HepG2 (cell line): ENCODE measurements around the gene CAPZB. TPM values are rescaled to one million over a fixed set of nuclear protein-coding genes. Genes with fewer than 3 reads are reported as not detected.
A peak's percentile ranks its signal among the peaks of the same experiment; 100 is the strongest.

ENCODE experiments used
- ATAC-seq: fragments of 200-7000 bp; cut with Tn5 transposase; 3 replicates; pipeline ENCODE4 v1.9.1; 2020; ENCODE audit warnings: mild to moderate bottlenecking, moderate library complexity
- BruUV-seq: library from RNA; stranded (reverse); fragments of 400-500 nt; replicated peaks from 2 replicates; lab custom pipeline; 2021; lab: Mats Ljungman, UMichigan
- CTCF ChIA-PET: fragments of 300-600 bp; formaldehyde crosslinking; extraction: SDS; loops from one replicate; lab custom pipeline; 2021; ENCODE audit warnings: low total read pairs, inconsistent platforms, low intra/inter-chr PET ratio; lab: Yijun Ruan, JAX
- POLR2A ChIA-PET: fragments of 350-600 bp; sonication (Branson Sonifier 250); formaldehyde crosslinking; loops from one replicate; lab custom pipeline; 2020; ENCODE audit warnings: antibody characterized with exemption, inconsistent platforms; lab: Yijun Ruan, JAX
- DNase-seq: peaks from one replicate; pipeline ENCODE4 v3.0.0-alpha.2; 2015; ENCODE audit warnings: low spot score
- FAIRE-seq: peaks from 3 replicates; lab custom pipeline; 2011; peaks lifted over from hg19 to GRCh38; lab: Jason Lieb, UNC
- H2AFZ ChIP-seq: one replicate; pipeline ENCODE4 v1.6.1; 2011; ENCODE audit warnings: low read length, inconsistent platforms
- H3K27ac ChIP-seq: fragments of 300-600 bp; 3 replicates; pipeline ENCODE4 v1.8.0; 2011; ENCODE audit warnings: mixed run types, mild to moderate bottlenecking, mixed read lengths, low read length, inconsistent platforms; ENCODE audit not compliant: insufficient read depth; ENCODE audit errors: extremely low read length
- H3K27me3 ChIP-seq, 2 experiments: fragments of 200-600 bp in 1 of 2; 2 replicates in 1 of 2; 3 replicates in 1 of 2; pipeline versions ENCODE4 v1.6.0 to v1.8.0; 2011; ENCODE audit warnings: low read length in 2 of 2, mild to moderate bottlenecking in 2 of 2, moderate library complexity in 2 of 2, inconsistent platforms in 1 of 2; ENCODE audit not compliant: insufficient read depth in 2 of 2, control insufficient read depth in 1 of 2
- H3K36me3 ChIP-seq, 2 experiments: fragments of 200-600 bp in 1 of 2; replicated peaks in 1 of 2; 2 replicates in 1 of 2; 3 replicates in 1 of 2; pipeline versions ENCODE4 v1.5.1 to v1.8.0; 2011; ENCODE audit warnings: low read length in 2 of 2, inconsistent platforms in 1 of 2; ENCODE audit not compliant: insufficient read depth in 2 of 2, control insufficient read depth in 1 of 2
- H3K4me1 ChIP-seq: 2 replicates; pipeline ENCODE4 v1.5.1; 2012; ENCODE audit warnings: low read length, inconsistent platforms; ENCODE audit not compliant: insufficient read depth
- H3K4me2 ChIP-seq: 2 replicates; pipeline ENCODE4 v1.6.0; 2011; ENCODE audit warnings: low read depth, low read length, inconsistent platforms
- H3K4me3 ChIP-seq, 3 experiments: fragments of 200-600 bp in 1 of 3; sonication (generic), shearing (Covaris generic) in 1 of 3; replicated peaks in 1 of 3; 2 replicates each; pipeline ENCODE4 v1.5.1; 2011 to 2016; ENCODE audit warnings: low read length in 3 of 3, inconsistent platforms in 2 of 3, low read depth in 2 of 3, mild to moderate bottlenecking in 2 of 3, control low read depth in 1 of 3, mixed read lengths in 1 of 3; ENCODE audit not compliant: insufficient read depth in 1 of 3
- H3K79me2 ChIP-seq: one replicate; pipeline ENCODE4 v1.6.1; 2011; ENCODE audit warnings: low read length, inconsistent platforms; ENCODE audit not compliant: insufficient read depth
- H3K9ac ChIP-seq: 2 replicates; pipeline ENCODE4 v1.6.0; 2011; ENCODE audit warnings: mild to moderate bottlenecking, low read depth, low read length, inconsistent platforms; ENCODE audit not compliant: insufficient read depth
- H3K9me3 ChIP-seq: 2 replicates; pipeline ENCODE4 v1.5.1; 2012; ENCODE audit warnings: mild to moderate bottlenecking, low read length
- H4K20me1 ChIP-seq: 2 replicates; pipeline ENCODE4 v1.6.0; 2011; ENCODE audit warnings: inconsistent platforms, mild to moderate bottlenecking, low read length, moderate library complexity; ENCODE audit not compliant: insufficient read depth
- DMAP1 ChIP-seq: IDR thresholded peaks from 2 replicates; pipeline ENCODE4 v1.6.1; 2016
- FOXJ3 ChIP-seq: sonication (generic); formaldehyde crosslinking; IDR thresholded peaks from 2 replicates; pipeline ENCODE4 v1.4.0; 2020; ENCODE audit warnings: missing genetic modification reagents, mild to moderate bottlenecking, borderline replicate concordance
- KLF11 ChIP-seq: IDR thresholded peaks from 2 replicates; pipeline ENCODE4 v1.6.1; 2016; ENCODE audit warnings: missing compliant biosample characterization
- NCOA5 ChIP-seq: sonication (generic); formaldehyde crosslinking; IDR thresholded peaks from 2 replicates; pipeline ENCODE4 v1.4.0; 2020; ENCODE audit warnings: missing genetic modification reagents
- PHF21A ChIP-seq: sonication (generic); formaldehyde crosslinking; IDR thresholded peaks from 2 replicates; pipeline ENCODE4 v1.5.0; 2020; ENCODE audit warnings: mild to moderate bottlenecking, missing genetic modification reagents
- POLR2AphosphoS2 ChIP-seq: IDR thresholded peaks from 2 replicates; pipeline ENCODE4 v1.6.1; 2011; ENCODE audit warnings: low read depth, low read length, improper control_type of control experiment
- SP5 ChIP-seq: IDR thresholded peaks from 2 replicates; pipeline ENCODE4 v1.6.1; 2016; ENCODE audit warnings: low read depth, borderline replicate concordance
- STAG1 ChIP-seq: sonication (generic); formaldehyde crosslinking; IDR thresholded peaks from 2 replicates; pipeline ENCODE4 v1.4.0; 2020; ENCODE audit warnings: missing genetic modification reagents
- TAF15 ChIP-seq: fragments of 200-400 bp; formaldehyde crosslinking; IDR thresholded peaks from one replicate; pipeline ENCODE4 v1.6.1; 2018; ENCODE audit warnings: mild to moderate bottlenecking, low read depth, low read length; ENCODE audit not compliant: poor library complexity, severe bottlenecking
- THAP9 ChIP-seq: sonication (generic); formaldehyde crosslinking; IDR thresholded peaks from 2 replicates; pipeline ENCODE4; 2020; ENCODE audit warnings: missing genetic modification reagents, mild to moderate bottlenecking, borderline replicate concordance
- ZBTB33 ChIP-seq: sonication (generic); formaldehyde crosslinking; IDR thresholded peaks from 2 replicates; pipeline ENCODE4 v1.4.0; 2020; ENCODE audit warnings: missing genetic modification reagents
- ZNF124 ChIP-seq: sonication (generic); formaldehyde crosslinking; IDR thresholded peaks from 2 replicates; pipeline ENCODE4 v1.4.0; 2020; ENCODE audit warnings: missing genetic modification reagents
- ZNF205 ChIP-seq: IDR thresholded peaks from 2 replicates; pipeline ENCODE4 v1.6.1; 2018; ENCODE audit warnings: missing biosample characterization, missing genetic modification reagents
- ZNF207 ChIP-seq: fragments of 450-650 bp; IDR thresholded peaks from 2 replicates; pipeline ENCODE4 v1.6.1; 2016; ENCODE audit warnings: antibody characterized with exemption, borderline replicate concordance
- ZNF878 ChIP-seq: sonication (generic); formaldehyde crosslinking; IDR thresholded peaks from 2 replicates; pipeline ENCODE4 v1.8.1; 2023; ENCODE audit warnings: mild to moderate bottlenecking, missing genetic modification reagents, moderate library complexity
- WGBS: methylation state at CpG from one replicate; pipeline ENCODE4 v1.1.6; 2017; ENCODE audit warnings: low lambda C conversion rate; 5-methylcytosine and 5-hydroxymethylcytosine counted together
- in situ Hi-C: cut with HindIII; loops from 2 replicates; pipeline ENCODE4 v1.10.0; 2017; ENCODE audit warnings: low pct_unique_long_range_greater_than_20kb; ENCODE audit not compliant: extremely low pct_ligation_motif_present
- intact Hi-C: fragments of 100-400 bp; cut with micrococcal nuclease; formaldehyde crosslinking; loops from one replicate; pipeline ENCODE4 v1.10.0; 2022; ENCODE audit not compliant: unreplicated experiment
- polyA plus RNA-seq, 8 experiments: library from polyadenylated mRNA; depleted of rRNA in 3 of 8; stranded (reverse) in 7 of 8; unstranded in 1 of 8; fragments of >200 nt; fragmentation: Illumina TruSeq in 4 of 8; extraction: Trizol in 4 of 8; gene quantifications; 2 replicates each; pipeline versions ENCODE4 v1.2.1 to v1.2.3, GENCODE V29; 2011 to 2016; ENCODE audit warnings: low read depth in 4 of 8, missing spikeins in 1 of 8, mixed read lengths in 1 of 8; ENCODE audit not compliant: insufficient read depth in 1 of 8
- total RNA-seq, 5 experiments: library from RNA; depleted of rRNA; stranded (reverse); fragments of >200 nt; fragmentation: Illumina TruSeq; extraction: Trizol; gene quantifications; 2 replicates each; pipeline ENCODE4 v1.2.3, GENCODE V29; 2016; ENCODE audit warnings: low read depth in 1 of 5
- TF ChIP-seq, protein P1 (sequence below): sonication (generic); formaldehyde crosslinking; IDR thresholded peaks from 2 replicates; pipeline ENCODE4 v1.4.0; 2020; ENCODE audit warnings: mild to moderate bottlenecking, missing genetic modification reagents

CAPZB gene
- total and polyA plus RNA-seq, 2 of the 13 experiments (the other 11 are each of a cell fraction or from before 2014, with no cell fraction given): 58.9 to 76.9 TPM

DNA sequence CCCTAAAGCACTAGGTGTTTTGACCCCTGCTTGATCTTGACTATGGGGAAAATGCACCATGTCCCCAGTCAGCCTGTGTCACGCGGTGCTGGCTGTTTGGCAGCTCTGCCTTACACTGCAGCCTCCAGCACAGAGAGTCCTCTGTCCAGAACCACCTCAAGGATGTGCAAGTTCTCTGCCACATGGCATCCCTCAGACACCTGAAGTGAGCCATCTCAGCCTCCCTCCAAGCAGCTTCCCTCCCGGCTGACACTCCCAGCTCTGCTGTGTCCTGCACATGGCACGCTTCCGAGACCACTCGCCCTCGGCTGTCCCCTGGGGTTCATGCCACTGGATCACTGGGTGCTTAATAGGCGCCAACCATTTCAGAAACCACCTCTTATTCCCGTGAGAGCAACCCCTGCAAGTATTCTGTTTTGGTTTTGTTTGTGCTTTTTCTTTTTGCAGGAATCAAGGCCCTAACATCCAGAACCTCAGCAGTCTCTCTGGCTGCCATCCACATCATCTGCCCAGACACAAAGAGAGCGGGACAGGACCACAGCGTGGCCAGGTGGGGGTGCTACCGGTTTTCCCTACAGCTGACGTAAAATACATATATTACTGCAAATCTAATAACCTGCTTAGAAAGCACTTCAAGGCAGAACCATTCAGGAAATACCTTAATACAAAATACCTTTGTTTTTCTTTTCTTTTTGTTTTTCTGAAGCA, 45.7 kb downstream of the CAPZB start:
- H3K4me3 ChIP-seq: no peak overlapping the region
- 96% methylated on average over 11 of the region's 13 CpGs for WGBS
- H3K79me2 ChIP-seq: peaks cover 82% of the 10 kb centered on the region
- no peak for DNase-seq
- no peaks in the 10 kb centered on the region for H3K9me3 ChIP-seq
- in situ Hi-C loops (no loop called here), intact Hi-C loops (no loop called here)
- BruUV-seq: no TSS peak
- ChIA-PET POLR2A (no interaction called here), CTCF (no interaction called here)
- H3K4me2 ChIP-seq: no peak overlapping the region
- peaks cover 0 to 1% of the 10 kb centered on the region in 2 experiments; a peak in 2 of 5 replicates for H3K36me3 ChIP-seq
- no peak for FAIRE-seq
- H2AFZ ChIP-seq: no peak overlapping the region
- H3K27ac ChIP-seq: peak overlapping the region; percentile 26
- no peak for ATAC-seq
- peaks cover 7% of the 10 kb centered on the region; the same call in 1 of the 2 replicates for H4K20me1 ChIP-seq
- peaks cover 94% of the 10 kb centered on the region for H3K4me1 ChIP-seq
- no peak overlapping the region for H3K9ac ChIP-seq
- H3K27me3 ChIP-seq: no peaks in the 10 kb centered on the region
- peak; percentile 82 for TF ChIP-seq ZBTB33 (CRISPR knock-in tag)
- TF ChIP-seq ZNF207: no peak
- TF ChIP-seq ZNF878 (CRISPR knock-in tag): no peak
- TF ChIP-seq, protein P1, sequence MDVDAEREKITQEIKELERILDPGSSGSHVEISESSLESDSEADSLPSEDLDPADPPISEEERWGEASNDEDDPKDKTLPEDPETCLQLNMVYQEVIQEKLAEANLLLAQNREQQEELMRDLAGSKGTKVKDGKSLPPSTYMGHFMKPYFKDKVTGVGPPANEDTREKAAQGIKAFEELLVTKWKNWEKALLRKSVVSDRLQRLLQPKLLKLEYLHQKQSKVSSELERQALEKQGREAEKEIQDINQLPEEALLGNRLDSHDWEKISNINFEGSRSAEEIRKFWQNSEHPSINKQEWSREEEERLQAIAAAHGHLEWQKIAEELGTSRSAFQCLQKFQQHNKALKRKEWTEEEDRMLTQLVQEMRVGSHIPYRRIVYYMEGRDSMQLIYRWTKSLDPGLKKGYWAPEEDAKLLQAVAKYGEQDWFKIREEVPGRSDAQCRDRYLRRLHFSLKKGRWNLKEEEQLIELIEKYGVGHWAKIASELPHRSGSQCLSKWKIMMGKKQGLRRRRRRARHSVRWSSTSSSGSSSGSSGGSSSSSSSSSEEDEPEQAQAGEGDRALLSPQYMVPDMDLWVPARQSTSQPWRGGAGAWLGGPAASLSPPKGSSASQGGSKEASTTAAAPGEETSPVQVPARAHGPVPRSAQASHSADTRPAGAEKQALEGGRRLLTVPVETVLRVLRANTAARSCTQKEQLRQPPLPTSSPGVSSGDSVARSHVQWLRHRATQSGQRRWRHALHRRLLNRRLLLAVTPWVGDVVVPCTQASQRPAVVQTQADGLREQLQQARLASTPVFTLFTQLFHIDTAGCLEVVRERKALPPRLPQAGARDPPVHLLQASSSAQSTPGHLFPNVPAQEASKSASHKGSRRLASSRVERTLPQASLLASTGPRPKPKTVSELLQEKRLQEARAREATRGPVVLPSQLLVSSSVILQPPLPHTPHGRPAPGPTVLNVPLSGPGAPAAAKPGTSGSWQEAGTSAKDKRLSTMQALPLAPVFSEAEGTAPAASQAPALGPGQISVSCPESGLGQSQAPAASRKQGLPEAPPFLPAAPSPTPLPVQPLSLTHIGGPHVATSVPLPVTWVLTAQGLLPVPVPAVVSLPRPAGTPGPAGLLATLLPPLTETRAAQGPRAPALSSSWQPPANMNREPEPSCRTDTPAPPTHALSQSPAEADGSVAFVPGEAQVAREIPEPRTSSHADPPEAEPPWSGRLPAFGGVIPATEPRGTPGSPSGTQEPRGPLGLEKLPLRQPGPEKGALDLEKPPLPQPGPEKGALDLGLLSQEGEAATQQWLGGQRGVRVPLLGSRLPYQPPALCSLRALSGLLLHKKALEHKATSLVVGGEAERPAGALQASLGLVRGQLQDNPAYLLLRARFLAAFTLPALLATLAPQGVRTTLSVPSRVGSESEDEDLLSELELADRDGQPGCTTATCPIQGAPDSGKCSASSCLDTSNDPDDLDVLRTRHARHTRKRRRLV (CRISPR knock-in tag): no peak
- TF ChIP-seq STAG1: peak; percentile 41
- TF ChIP-seq ZNF124 (CRISPR knock-in tag): no peak
- no peak for TF ChIP-seq TAF15
- no peak for TF ChIP-seq THAP9
- no peak for TF ChIP-seq DMAP1 (CRISPR knock-in tag)
- TF ChIP-seq NCOA5 (CRISPR knock-in tag): no peak
- TF ChIP-seq KLF11 (CRISPR knock-in tag): no peak
- TF ChIP-seq POLR2AphosphoS2: no peak
- 0 out of 2 replicates have a peak, but pooled peaks have one; percentile 23 for TF ChIP-seq PHF21A (CRISPR knock-in tag)
- no peak for TF ChIP-seq FOXJ3
- TF ChIP-seq ZNF205 (CRISPR knock-in tag): no peak
- TF ChIP-seq SP5: no peak
